NB4 (cell line): ENCODE measurements around the gene CDC42BPA.

Source experiments
- CTCF ChIP-seq: IDR thresholded peaks from one replicate; pipeline ENCODE4 v1.5.1; 2012; ENCODE audit warnings: low read depth, low read length
- POLR2A ChIP-seq: IDR thresholded peaks from 2 replicates; pipeline ENCODE4 v1.6.1; 2011; ENCODE audit warnings: mild to moderate bottlenecking; ENCODE audit not compliant: insufficient read length; ENCODE audit errors: extremely low read depth

DNA sequence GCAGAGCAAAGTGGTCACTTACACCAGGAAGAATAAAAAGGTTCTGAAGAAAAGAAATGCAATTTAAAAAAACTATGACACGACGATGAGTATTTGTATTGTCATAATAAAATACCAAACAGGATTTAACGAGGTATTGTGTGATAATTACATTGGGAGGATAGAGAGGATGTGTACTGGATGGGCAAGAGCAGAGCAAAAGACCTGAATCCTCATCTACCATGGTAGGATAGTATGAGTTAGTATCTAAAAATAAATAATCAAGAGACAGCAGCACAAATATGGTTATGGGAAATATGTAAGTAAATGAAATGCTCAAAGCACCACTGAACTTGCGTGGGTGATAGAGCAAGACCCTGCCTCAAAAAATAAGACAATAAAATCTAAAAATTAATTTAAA is 162.6 kb downstream of the CDC42BPA start:
- TF ChIP-seq POLR2A (no peak), CTCF (no peak)
